Fibroblast of lung (primary cell): ENCODE measurements around the gene SOCS2.

ENCODE experiments used
- EZH2 ChIP-seq: IDR thresholded peaks from 2 replicates; pipeline ENCODE4 v1.5.1; 2012; ENCODE audit warnings: low read length, control low read depth, mild to moderate bottlenecking; ENCODE audit errors: missing control alignments
- TF ChIP-seq, protein P1 (sequence below), 2 donors: IDR thresholded peaks in 1 of 2; conservative IDR thresholded peaks in 1 of 2; 1 replicate in 1 of 2; 2 replicates in 1 of 2; pipeline ENCODE4 v1.5.1; 2011 to 2012; ENCODE audit warnings: low read length in 2 of 2, control low read depth in 1 of 2, inconsistent platforms in 1 of 2, low read depth in 1 of 2, mild to moderate bottlenecking in 1 of 2

GRCh38 chr12:93593843-93594242 is 21.4 kb downstream of the SOCS2 start:
- TF ChIP-seq, protein P1, sequence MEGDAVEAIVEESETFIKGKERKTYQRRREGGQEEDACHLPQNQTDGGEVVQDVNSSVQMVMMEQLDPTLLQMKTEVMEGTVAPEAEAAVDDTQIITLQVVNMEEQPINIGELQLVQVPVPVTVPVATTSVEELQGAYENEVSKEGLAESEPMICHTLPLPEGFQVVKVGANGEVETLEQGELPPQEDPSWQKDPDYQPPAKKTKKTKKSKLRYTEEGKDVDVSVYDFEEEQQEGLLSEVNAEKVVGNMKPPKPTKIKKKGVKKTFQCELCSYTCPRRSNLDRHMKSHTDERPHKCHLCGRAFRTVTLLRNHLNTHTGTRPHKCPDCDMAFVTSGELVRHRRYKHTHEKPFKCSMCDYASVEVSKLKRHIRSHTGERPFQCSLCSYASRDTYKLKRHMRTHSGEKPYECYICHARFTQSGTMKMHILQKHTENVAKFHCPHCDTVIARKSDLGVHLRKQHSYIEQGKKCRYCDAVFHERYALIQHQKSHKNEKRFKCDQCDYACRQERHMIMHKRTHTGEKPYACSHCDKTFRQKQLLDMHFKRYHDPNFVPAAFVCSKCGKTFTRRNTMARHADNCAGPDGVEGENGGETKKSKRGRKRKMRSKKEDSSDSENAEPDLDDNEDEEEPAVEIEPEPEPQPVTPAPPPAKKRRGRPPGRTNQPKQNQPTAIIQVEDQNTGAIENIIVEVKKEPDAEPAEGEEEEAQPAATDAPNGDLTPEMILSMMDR (conservative IDR thresholded peaks at IDR 0.05 in 1 of 2, IDR thresholded peaks at IDR 0.05 in 1 of 2; ENCODE audit: low read depth in 1 of 2, low read length in 2 of 2): no peak
- TF ChIP-seq EZH2: no peak
